Stimulated activated memory B cell treated with anti-CD40 and anti-IgM and Interleukin-4, amounts not matched to agents 10 μg/mL and 1 μg/mL and 100 μg/mL, for 72 hours (primary cell): Measurements from ENCODE around the gene COL8A1.

Experiments
- ATAC-seq: fragments of 150-1000 bp; cut with Tn5 transposase; 2 replicates; pipeline ENCODE4 v1.10.0; 2021
- H3K27ac Mint-ChIP-seq: one replicate; pipeline ENCODE4 v1.8.0; 2022; ENCODE audit warnings: mild to moderate bottlenecking, mixed read lengths
- H3K27me3 Mint-ChIP-seq: one replicate; pipeline ENCODE4 v1.8.0; 2022; ENCODE audit warnings: mixed read lengths
- H3K36me3 Mint-ChIP-seq: one replicate; pipeline ENCODE4 v1.8.0; 2022; ENCODE audit warnings: mixed read lengths
- H3K4me1 Mint-ChIP-seq: one replicate; pipeline ENCODE4 v1.8.0; 2022; ENCODE audit warnings: mixed read lengths
- H3K4me3 Mint-ChIP-seq: one replicate; pipeline ENCODE4 v1.8.0; 2022; ENCODE audit warnings: mild to moderate bottlenecking, moderate library complexity, mixed read lengths
- H3K9me3 Mint-ChIP-seq: one replicate; pipeline ENCODE4 v1.8.0; 2022; ENCODE audit warnings: mixed read lengths

COL8A1 gene

GRCh38 chr3:99630815-99631214, 7.6 kb upstream of the COL8A1 start:
- no peak overlapping the region for H3K4me3 Mint-ChIP-seq
- H3K27ac Mint-ChIP-seq = no peak overlapping the region
- no peaks in the 10 kb centered on the region for H3K9me3 Mint-ChIP-seq
- no peak for ATAC-seq
- H3K36me3 Mint-ChIP-seq = no peaks in the 10 kb centered on the region
- peaks cover 13% of the 10 kb centered on the region for H3K27me3 Mint-ChIP-seq
- no peaks in the 10 kb centered on the region for H3K4me1 Mint-ChIP-seq

- no peaks in the 10 kb centered on the region for H3K9me3 Mint-ChIP-seq
- ATAC-seq = no peak
- H3K4me3 Mint-ChIP-seq = no peak overlapping the region
- H3K36me3 Mint-ChIP-seq = no peaks in the 10 kb centered on the region
- peaks cover 42% of the 10 kb centered on the region for H3K27me3 Mint-ChIP-seq
- no peak overlapping the region for H3K27ac Mint-ChIP-seq
- peaks cover 14% of the 10 kb centered on the region for H3K4me1 Mint-ChIP-seq
Measured at GRCh38 chr3:99633887-99634558, 4.4 kb upstream of the COL8A1 start.

- Mint-ChIP-seq H3K4me1 (peaks cover 14% of the 10 kb centered on the region), H3K4me3 (no peak overlapping the region), H3K9me3 (no peaks in the 10 kb centered on the region), H3K27me3 (peaks cover 43% of the 10 kb centered on the region), H3K36me3 (no peaks in the 10 kb centered on the region), H3K27ac (no peak overlapping the region)
- no peak for ATAC-seq
Measured at GRCh38 chr3:99634881-99635280, 3.5 kb upstream of the COL8A1 start.

- peaks cover 43% of the 10 kb centered on the region for H3K27me3 Mint-ChIP-seq
- H3K27ac Mint-ChIP-seq = no peak overlapping the region
- peaks cover 14% of the 10 kb centered on the region for H3K4me1 Mint-ChIP-seq
- no peak for ATAC-seq
- no peaks in the 10 kb centered on the region for H3K9me3 Mint-ChIP-seq
- no peak overlapping the region for H3K4me3 Mint-ChIP-seq
- H3K36me3 Mint-ChIP-seq = no peaks in the 10 kb centered on the region
Measured at GRCh38 chr3:99635348-99635747, 3.0 kb upstream of the COL8A1 start.

GRCh38 chr3:99637016-99637367, 1.4 kb upstream of the COL8A1 start:
- Mint-ChIP-seq H3K4me1 (peaks cover 14% of the 10 kb centered on the region), H3K27ac (no peak overlapping the region), H3K4me3 (no peak overlapping the region), H3K9me3 (no peaks in the 10 kb centered on the region), H3K36me3 (no peaks in the 10 kb centered on the region), H3K27me3 (peaks cover 43% of the 10 kb centered on the region)
- no peak for ATAC-seq

- peaks cover 43% of the 10 kb centered on the region for H3K27me3 Mint-ChIP-seq
- H3K4me1 Mint-ChIP-seq = peaks cover 14% of the 10 kb centered on the region
- no peaks in the 10 kb centered on the region for H3K36me3 Mint-ChIP-seq
- H3K27ac Mint-ChIP-seq = no peak overlapping the region
- no peak overlapping the region for H3K4me3 Mint-ChIP-seq
- no peak for ATAC-seq
- no peaks in the 10 kb centered on the region for H3K9me3 Mint-ChIP-seq
Measured at GRCh38 chr3:99637368-99638111, 854 bp upstream of the COL8A1 start.

- H3K36me3 Mint-ChIP-seq = no peaks in the 10 kb centered on the region
- H3K4me1 Mint-ChIP-seq = peaks cover 14% of the 10 kb centered on the region
- H3K4me3 Mint-ChIP-seq = no peak overlapping the region
- ATAC-seq = no peak
- H3K9me3 Mint-ChIP-seq = no peaks in the 10 kb centered on the region
- no peak overlapping the region for H3K27ac Mint-ChIP-seq
- peaks cover 43% of the 10 kb centered on the region for H3K27me3 Mint-ChIP-seq
Measured at GRCh38 chr3:99639579-99639978, 1.2 kb downstream of the COL8A1 start.

GRCh38 chr3:99640214-99640851, 1.9 kb downstream of the COL8A1 start:
- ATAC-seq = no peak
- H3K4me1 Mint-ChIP-seq = peaks cover 14% of the 10 kb centered on the region
- peaks cover 35% of the 10 kb centered on the region for H3K27me3 Mint-ChIP-seq
- H3K9me3 Mint-ChIP-seq = no peaks in the 10 kb centered on the region
- no peak overlapping the region for H3K27ac Mint-ChIP-seq
- H3K36me3 Mint-ChIP-seq = no peaks in the 10 kb centered on the region
- no peak overlapping the region for H3K4me3 Mint-ChIP-seq

- no peak overlapping the region for H3K27ac Mint-ChIP-seq
- no peaks in the 10 kb centered on the region for H3K36me3 Mint-ChIP-seq
- no peaks in the 10 kb centered on the region for H3K9me3 Mint-ChIP-seq
- H3K27me3 Mint-ChIP-seq = peaks cover 26% of the 10 kb centered on the region
- ATAC-seq = no peak
- no peak overlapping the region for H3K4me3 Mint-ChIP-seq
- H3K4me1 Mint-ChIP-seq = peaks cover 14% of the 10 kb centered on the region
Measured at GRCh38 chr3:99641480-99641879, 3.1 kb downstream of the COL8A1 start.

- no peaks in the 10 kb centered on the region for H3K9me3 Mint-ChIP-seq
- peaks cover 22% of the 10 kb centered on the region for H3K27me3 Mint-ChIP-seq
- ATAC-seq = no peak
- H3K27ac Mint-ChIP-seq = no peak overlapping the region
- no peak overlapping the region for H3K4me3 Mint-ChIP-seq
- peaks cover 14% of the 10 kb centered on the region for H3K4me1 Mint-ChIP-seq
- H3K36me3 Mint-ChIP-seq = no peaks in the 10 kb centered on the region
Measured at GRCh38 chr3:99641982-99642381, 3.6 kb downstream of the COL8A1 start.

- Mint-ChIP-seq H3K27me3 (peaks cover 1% of the 10 kb centered on the region), H3K9me3 (no peaks in the 10 kb centered on the region), H3K4me1 (no peaks in the 10 kb centered on the region), H3K36me3 (no peaks in the 10 kb centered on the region), H3K27ac (no peak overlapping the region), H3K4me3 (no peak overlapping the region)
- ATAC-seq = no peak
Measured at GRCh38 chr3:99644017-99644416, 5.6 kb downstream of the COL8A1 start.

- Mint-ChIP-seq H3K36me3 (no peaks in the 10 kb centered on the region), H3K27ac (no peak overlapping the region), H3K9me3 (no peaks in the 10 kb centered on the region), H3K4me1 (no peaks in the 10 kb centered on the region), H3K4me3 (no peak overlapping the region), H3K27me3 (no peaks in the 10 kb centered on the region)
- ATAC-seq = no peak
Measured at GRCh38 chr3:99644746-99645145, 6.4 kb downstream of the COL8A1 start.

- no peak overlapping the region for H3K27ac Mint-ChIP-seq
Measured at GRCh38 chr3:99645277-99646106, 7.1 kb downstream of the COL8A1 start.

GRCh38 chr3:99646107-99646435, 7.7 kb downstream of the COL8A1 start:
- Mint-ChIP-seq H3K4me1 (no peaks in the 10 kb centered on the region), H3K36me3 (no peaks in the 10 kb centered on the region), H3K4me3 (no peak overlapping the region), H3K27ac (no peak overlapping the region), H3K9me3 (no peaks in the 10 kb centered on the region), H3K27me3 (no peaks in the 10 kb centered on the region)
- ATAC-seq = no peak

More at GRCh38 chr3:99645277-99646106, 7.1 kb downstream of the COL8A1 start:
- H3K36me3 Mint-ChIP-seq = no peaks in the 10 kb centered on the region
- no peak overlapping the region for H3K4me3 Mint-ChIP-seq
- H3K27me3 Mint-ChIP-seq = no peaks in the 10 kb centered on the region
- ATAC-seq = no peak
- H3K9me3 Mint-ChIP-seq = no peaks in the 10 kb centered on the region
- no peaks in the 10 kb centered on the region for H3K4me1 Mint-ChIP-seq

GRCh38 chr3:99647081-99647480, 8.7 kb downstream of the COL8A1 start:
- Mint-ChIP-seq H3K27me3 (no peaks in the 10 kb centered on the region), H3K9me3 (no peaks in the 10 kb centered on the region), H3K4me3 (no peak overlapping the region), H3K4me1 (no peaks in the 10 kb centered on the region), H3K27ac (no peak overlapping the region), H3K36me3 (no peaks in the 10 kb centered on the region)
- ATAC-seq = no peak
